IMR-90 (cell line): ENCODE measurements around the gene INSYN2A. TPM values are rescaled to one million over a fixed set of nuclear protein-coding genes. Genes with fewer than 3 reads are reported as not detected.

ENCODE experiments used
- ATAC-seq: fragments of 200-7000 bp; cut with Tn5 transposase; 2 replicates; pipeline ENCODE4 v1.9.1; 2020; ENCODE audit warnings: low read depth, mild to moderate bottlenecking, moderate library complexity
- BruUV-seq: library from RNA; stranded (reverse); fragments of 400-500 nt; replicated peaks from 2 replicates; lab custom pipeline; 2021; lab: Mats Ljungman, UMichigan
- CTCF ChIA-PET: fragments of 300-600 bp; formaldehyde crosslinking; extraction: SDS; loops from one replicate; lab custom pipeline; 2021; ENCODE audit warnings: antibody characterized with exemption; lab: Yijun Ruan, JAX
- POLR2A ChIA-PET: fragments of 300-600 bp; sonication (Branson Sonifier 250); formaldehyde crosslinking; loops from one replicate; lab custom pipeline; 2022; ENCODE audit warnings: antibody characterized with exemption; ENCODE audit not compliant: unreplicated experiment; lab: Charles Lee
- DNase-seq: peaks from one replicate; pipeline ENCODE4 v3.0.0; 2013
- H2AFZ ChIP-seq: replicated peaks from 2 replicates; pipeline ENCODE3; 2013; ENCODE audit warnings: low read length, mild to moderate bottlenecking; ENCODE audit not compliant: poor library complexity
- H2AK5ac ChIP-seq: 2 replicates; pipeline ENCODE4 v1.6.1; 2013; ENCODE audit warnings: low read depth, low read length, inconsistent platforms
- H2AK9ac ChIP-seq: replicated peaks from 2 replicates; pipeline ENCODE3; 2013; ENCODE audit warnings: mild to moderate bottlenecking, low read depth, low read length, moderate library complexity; ENCODE audit not compliant: poor library complexity
- H2BK120ac ChIP-seq: 2 replicates; pipeline ENCODE4 v1.6.1; 2013; ENCODE audit warnings: low read depth, low read length, inconsistent platforms
- H2BK15ac ChIP-seq: 3 replicates; pipeline ENCODE4 v1.6.1; 2013; ENCODE audit warnings: low read depth, low read length, inconsistent platforms
- H2BK20ac ChIP-seq: 2 replicates; pipeline ENCODE4 v1.6.1; 2013; ENCODE audit warnings: low read depth, mild to moderate bottlenecking, inconsistent platforms, low read length, moderate library complexity
- H2BK5ac ChIP-seq: 2 replicates; pipeline ENCODE4 v1.6.1; 2013; ENCODE audit warnings: mild to moderate bottlenecking, low read depth, low read length, inconsistent platforms; ENCODE audit not compliant: poor library complexity, severe bottlenecking
- H3K14ac ChIP-seq: replicated peaks from 2 replicates; pipeline ENCODE4 v1.6.1; 2013; ENCODE audit warnings: low read depth, low read length, inconsistent platforms
- H3K18ac ChIP-seq: 2 replicates; pipeline ENCODE4 v1.6.1; 2013; ENCODE audit warnings: low read depth, low read length, control low read depth
- H3K23ac ChIP-seq: 2 replicates; pipeline ENCODE4 v1.6.1; 2013; ENCODE audit warnings: low read depth, low read length, inconsistent platforms
- H3K27ac ChIP-seq: 2 replicates; pipeline ENCODE4 v1.5.1; 2013; ENCODE audit warnings: mild to moderate bottlenecking, control low read depth, low read length; ENCODE audit not compliant: insufficient read depth
- H3K27me3 ChIP-seq: 2 replicates; pipeline ENCODE4 v1.6.1; 2013; ENCODE audit warnings: low read length; ENCODE audit not compliant: control insufficient read depth, insufficient read depth
- H3K36me3 ChIP-seq: 2 replicates; pipeline ENCODE4 v1.6.1; 2013; ENCODE audit warnings: low read length, mixed read lengths; ENCODE audit not compliant: control insufficient read depth, insufficient read depth
- H3K4ac ChIP-seq: 2 replicates; pipeline ENCODE4 v1.6.1; 2013; ENCODE audit warnings: low read depth, low read length, inconsistent platforms
- H3K4me1 ChIP-seq: 2 replicates; pipeline ENCODE4 v1.6.1; 2013; ENCODE audit warnings: low read length, mixed read lengths; ENCODE audit not compliant: control insufficient read depth, insufficient read depth
- H3K4me2 ChIP-seq: 2 replicates; pipeline ENCODE4 v1.6.1; 2013; ENCODE audit warnings: low read depth, mild to moderate bottlenecking, control low read depth, low read length, moderate library complexity
- H3K4me3 ChIP-seq: 2 replicates; pipeline ENCODE4 v1.5.1; 2013; ENCODE audit warnings: low read depth, mild to moderate bottlenecking, control low read depth, low read length, moderate library complexity; ENCODE audit not compliant: insufficient read depth
- H3K56ac ChIP-seq: 2 replicates; pipeline ENCODE4 v1.6.1; 2013; ENCODE audit warnings: low read length, inconsistent platforms; ENCODE audit not compliant: insufficient read depth; ENCODE audit errors: extremely low read depth
- H3K79me1 ChIP-seq, 2 experiments: 2 replicates each; pipeline ENCODE4 v1.6.1; 2013; ENCODE audit warnings: low read length in 2 of 2, inconsistent platforms in 1 of 2, low read depth in 1 of 2
- H3K9ac ChIP-seq: 2 replicates; pipeline ENCODE4 v1.6.1; 2013; ENCODE audit warnings: low read depth, low read length, control low read depth
- H3K9me1 ChIP-seq: 2 replicates; pipeline ENCODE4 v1.6.1; 2013; ENCODE audit warnings: low read length, inconsistent platforms; ENCODE audit not compliant: insufficient read depth
- H3K9me3 ChIP-seq: 2 replicates; pipeline ENCODE4 v1.6.1; 2013; ENCODE audit warnings: low read length; ENCODE audit not compliant: control insufficient read depth, insufficient read depth
- H4K20me1 ChIP-seq: 2 replicates; pipeline ENCODE4 v1.6.1; 2013; ENCODE audit warnings: low read length, inconsistent platforms; ENCODE audit not compliant: insufficient read depth
- H4K5ac ChIP-seq: 2 replicates; pipeline ENCODE4 v1.6.1; 2013; ENCODE audit warnings: mild to moderate bottlenecking, low read depth, low read length, control low read depth
- H4K8ac ChIP-seq, 2 experiments: 2 replicates each; pipeline ENCODE4 v1.6.1; 2013; ENCODE audit warnings: low read depth in 2 of 2, low read length in 2 of 2, control low read depth in 1 of 2, inconsistent platforms in 1 of 2
- H4K91ac ChIP-seq: 2 replicates; pipeline ENCODE4 v1.6.1; 2013; ENCODE audit warnings: low read depth, low read length, inconsistent platforms; ENCODE audit not compliant: insufficient read depth
- FOS ChIP-seq: fragments of 150-350 bp; IDR thresholded peaks from 2 replicates; pipeline ENCODE4 v1.6.1; 2016; ENCODE audit warnings: low read depth, low read length
- MAFK ChIP-seq: IDR thresholded peaks from 2 replicates; pipeline ENCODE4 v1.6.1; 2012; ENCODE audit warnings: low read depth, low read length, improper control_type of control experiment
- NFE2L2 ChIP-seq: fragments of 150-350 bp; IDR thresholded peaks from 2 replicates; pipeline ENCODE4 v1.6.1; 2016; ENCODE audit warnings: low read depth, mild to moderate bottlenecking, low read length
- RAD21 ChIP-seq: IDR thresholded peaks from 2 replicates; pipeline ENCODE4 v1.6.1; 2012; ENCODE audit warnings: low read length, improper control_type of control experiment
- WGBS, 2 experiments: methylation state at CpG; one replicate each; pipeline versions ENCODE4 v1.1.5 to v1.1.7; 2013; ENCODE audit warnings: missing lambda C conversion rate in 2 of 2; ENCODE audit not compliant: insufficient read length in 1 of 2; ENCODE audit errors: extremely low coverage in 2 of 2; 5-methylcytosine and 5-hydroxymethylcytosine counted together
- dilution Hi-C: fragments of 300-500 bp; cut with HindIII; formaldehyde crosslinking; loops from one replicate; pipeline ENCODE4 v1.14.3; 2018; ENCODE audit warnings: low sequenced_read_pairs; ENCODE audit not compliant: unreplicated experiment
- in situ Hi-C: fragments of 300-500 bp; cut with MboI; formaldehyde crosslinking; loops from 3 replicates; pipeline ENCODE4 v1.14.3; 2019; ENCODE audit warnings: low sequenced_read_pairs, inconsistent platforms, mixed read lengths
- intact Hi-C: fragments of 100-400 bp; cut with micrococcal nuclease; formaldehyde crosslinking; loops from 2 replicates; pipeline ENCODE4 v1.10.0; 2022
- polyA plus RNA-seq, 3 experiments: library from polyadenylated mRNA; depleted of rRNA; stranded (reverse); fragments of >200 nt; gene quantifications; 2 replicates each; pipeline ENCODE4 v1.2.3, GENCODE V29; 2012; ENCODE audit warnings: low replicate concordance in 1 of 3
- total RNA-seq: library from RNA; depleted of rRNA; stranded (reverse); fragments of >200 nt; gene quantifications from 2 replicates; pipeline ENCODE4 v1.2.3, GENCODE V29; 2012
- TF ChIP-seq, protein P1 (sequence below): conservative IDR thresholded peaks from 2 replicates; pipeline ENCODE4 v1.5.1; 2012; ENCODE audit warnings: mild to moderate bottlenecking, low read depth, low read length, improper control_type of control experiment

Gene INSYN2A
- total and polyA plus RNA-seq, 2 of the 4 experiments (the other 2 are of a cell fraction) = 0.10 to 0.18 TPM

DNA sequence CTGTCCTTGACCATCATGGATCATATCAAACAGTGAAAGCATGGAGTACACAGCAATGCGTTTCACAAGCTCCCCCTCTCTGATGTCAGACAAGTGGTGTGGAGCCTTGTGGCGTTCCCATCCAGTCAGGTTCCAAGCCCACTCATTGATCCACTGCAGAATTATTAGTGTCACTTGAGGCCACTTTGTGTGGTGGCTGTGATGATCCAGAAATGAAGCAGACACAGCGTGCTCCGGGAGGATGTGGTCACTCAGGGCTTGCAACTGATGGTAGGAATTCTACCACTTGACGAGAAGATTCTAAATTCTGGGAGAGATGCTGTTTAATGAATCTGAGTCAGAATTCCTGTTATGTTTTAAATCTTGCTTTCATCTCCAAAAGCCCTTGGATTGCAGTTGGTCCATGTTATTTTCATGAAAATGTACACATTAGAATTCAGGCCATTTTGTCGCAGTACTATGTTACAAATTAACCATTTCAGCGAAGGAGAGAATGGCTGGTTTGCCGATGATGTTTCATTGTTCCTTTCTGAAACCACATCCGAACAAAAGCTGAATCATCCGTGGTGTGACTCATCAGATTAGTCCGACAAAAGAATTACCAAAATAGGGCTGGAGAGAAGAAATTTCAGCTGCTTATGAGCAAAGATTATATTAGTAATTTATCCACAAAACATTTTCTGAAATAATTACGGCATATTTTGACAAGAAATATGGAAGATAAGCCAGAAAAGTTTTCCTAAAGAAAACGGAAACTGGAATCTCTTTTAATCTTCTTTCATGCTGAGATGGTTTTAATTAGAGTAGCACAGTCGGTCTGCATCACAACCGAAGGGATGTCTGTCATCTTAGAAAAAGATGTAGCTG lies 48.1 kb downstream of the INSYN2A start:
- Histone ChIP-seq H2BK5ac (peak overlapping the region; percentile 95), H2AFZ (peak overlapping the region; percentile 77), H3K56ac (peak overlapping the region; percentile 73), H3K9me3 (no peaks in the 10 kb centered on the region), H4K5ac (peak overlapping the region; percentile 90), H3K4me3 (peak overlapping the region; percentile 14; the same call in 1 of the 2 replicates), H3K79me1 (peaks cover 6 to 60% of the 10 kb centered on the region in 2 experiments; a peak in 3 of 4 replicates), H2BK15ac (peak overlapping the region; percentile 56; the same call in 1 of the 3 replicates), H3K36me3 (peaks cover 3% of the 10 kb centered on the region; the same call in 1 of the 2 replicates), H3K9ac (peak overlapping the region; percentile 28; the same call in 1 of the 2 replicates), H3K4me1 (peaks cover 33% of the 10 kb centered on the region), H4K91ac (peak overlapping the region; percentile 82), H2AK9ac (peak overlapping the region; percentile 42), H4K20me1 (peaks cover 7% of the 10 kb centered on the region), H3K14ac (peak overlapping the region; percentile 80), H2AK5ac (peak overlapping the region; percentile 97), H3K27me3 (no peaks in the 10 kb centered on the region), H2BK120ac (peak overlapping the region; percentile 93), H3K4ac (peak overlapping the region; percentile 94), H2BK20ac (peak overlapping the region; percentile 93), H3K23ac (peak overlapping the region; percentile 91), H3K9me1 (peaks cover 38% of the 10 kb centered on the region), H3K4me2 (peak overlapping the region; percentile 76), H3K18ac (peak overlapping the region; percentile 86), H3K27ac (peak overlapping the region; percentile 89), H4K8ac (peak overlapping the region; percentile 33 to 86; a peak in 3 of 4 replicates)
- peak; percentile 91 for DNase-seq
- intact Hi-C loops (loop anchor here (5.0 kb wide), 1 partner anchor 241 kb away; the partner anchor contains the start of gene DOCK1), in situ Hi-C loops (no loop called here), dilution Hi-C loops (no loop called here)
- no TSS peak for BruUV-seq
- ChIA-PET POLR2A (no interaction called here), CTCF (no interaction called here)
- TF ChIP-seq MAFK (peak; percentile 42; the same call in 1 of the 2 replicates), RAD21 (no peak), NFE2L2 (peak; percentile 93), FOS (peak; percentile 96)
- TF ChIP-seq, protein P1, sequence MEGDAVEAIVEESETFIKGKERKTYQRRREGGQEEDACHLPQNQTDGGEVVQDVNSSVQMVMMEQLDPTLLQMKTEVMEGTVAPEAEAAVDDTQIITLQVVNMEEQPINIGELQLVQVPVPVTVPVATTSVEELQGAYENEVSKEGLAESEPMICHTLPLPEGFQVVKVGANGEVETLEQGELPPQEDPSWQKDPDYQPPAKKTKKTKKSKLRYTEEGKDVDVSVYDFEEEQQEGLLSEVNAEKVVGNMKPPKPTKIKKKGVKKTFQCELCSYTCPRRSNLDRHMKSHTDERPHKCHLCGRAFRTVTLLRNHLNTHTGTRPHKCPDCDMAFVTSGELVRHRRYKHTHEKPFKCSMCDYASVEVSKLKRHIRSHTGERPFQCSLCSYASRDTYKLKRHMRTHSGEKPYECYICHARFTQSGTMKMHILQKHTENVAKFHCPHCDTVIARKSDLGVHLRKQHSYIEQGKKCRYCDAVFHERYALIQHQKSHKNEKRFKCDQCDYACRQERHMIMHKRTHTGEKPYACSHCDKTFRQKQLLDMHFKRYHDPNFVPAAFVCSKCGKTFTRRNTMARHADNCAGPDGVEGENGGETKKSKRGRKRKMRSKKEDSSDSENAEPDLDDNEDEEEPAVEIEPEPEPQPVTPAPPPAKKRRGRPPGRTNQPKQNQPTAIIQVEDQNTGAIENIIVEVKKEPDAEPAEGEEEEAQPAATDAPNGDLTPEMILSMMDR = no peak
- peak; percentile 21 for ATAC-seq
- WGBS, 2 experiments = no CpG with 5 or more reads among the region's 15 CpGs
